A549 (cell line): ENCODE measurements around the gene MUC5AC.
"Not testable (repeated sequence)": the region's sequence is repeated elsewhere in the genome, so short reads cannot be mapped to it uniquely, and the experiment has no call there.

Source experiments
- HEYL ChIP-seq: fragments of 250-450 bp; sonication (Bioruptor Pico); IDR thresholded peaks from 2 replicates; pipeline ENCODE4 v1.8.0; 2021; ENCODE audit warnings: mild to moderate bottlenecking, moderate library complexity
- POLR2A ChIP-seq: IDR thresholded peaks from 2 replicates; pipeline ENCODE4 v1.6.1; 2012; ENCODE audit warnings: mild to moderate bottlenecking, low read length
- SREBF2 ChIP-seq: fragments of 450-650 bp; IDR thresholded peaks from 2 replicates; pipeline ENCODE4 v1.6.1; 2014; ENCODE audit warnings: mild to moderate bottlenecking, moderate library complexity
- ZNF302 ChIP-seq: fragments of 250-450 bp; sonication (Bioruptor Pico); IDR thresholded peaks from 2 replicates; pipeline ENCODE4 v1.9.0; 2021; ENCODE audit warnings: inconsistent platforms, mild to moderate bottlenecking, moderate library complexity
- TF ChIP-seq, protein P1 (sequence below): fragments of >200 bp; sonication (Bioruptor Twin); formaldehyde crosslinking; IDR thresholded peaks from 3 replicates; pipeline ENCODE4 v1.5.1; 2016
- TF ChIP-seq, protein P2 (sequence below): fragments of 250-450 bp; sonication (Bioruptor Pico); IDR thresholded peaks from 2 replicates; pipeline ENCODE4 v1.5.0; 2021; ENCODE audit warnings: mild to moderate bottlenecking, moderate library complexity, borderline replicate concordance

DNA sequence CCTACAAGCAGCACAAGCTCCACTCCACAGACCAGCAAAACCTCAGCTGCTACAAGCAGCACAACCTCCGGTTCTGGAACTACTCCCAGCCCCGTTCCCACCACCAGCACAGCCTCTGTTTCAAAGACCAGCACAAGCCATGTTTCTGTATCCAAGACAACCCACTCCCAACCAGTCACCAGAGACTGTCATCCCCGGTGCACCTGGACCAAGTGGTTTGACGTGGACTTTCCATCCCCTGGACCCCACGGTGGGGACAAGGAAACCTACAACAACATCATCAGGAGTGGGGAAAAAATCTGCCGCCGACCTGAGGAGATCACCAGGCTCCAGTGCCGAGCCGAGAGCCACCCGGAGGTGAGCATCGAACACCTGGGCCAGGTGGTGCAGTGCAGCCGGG, 32.1 kb downstream of the MUC5AC start:
- TF ChIP-seq SREBF2; POLR2A; ZNF302 (CRISPR knock-in tag); HEYL (CRISPR knock-in tag): not testable (repeated sequence)
- TF ChIP-seq, protein P1, sequence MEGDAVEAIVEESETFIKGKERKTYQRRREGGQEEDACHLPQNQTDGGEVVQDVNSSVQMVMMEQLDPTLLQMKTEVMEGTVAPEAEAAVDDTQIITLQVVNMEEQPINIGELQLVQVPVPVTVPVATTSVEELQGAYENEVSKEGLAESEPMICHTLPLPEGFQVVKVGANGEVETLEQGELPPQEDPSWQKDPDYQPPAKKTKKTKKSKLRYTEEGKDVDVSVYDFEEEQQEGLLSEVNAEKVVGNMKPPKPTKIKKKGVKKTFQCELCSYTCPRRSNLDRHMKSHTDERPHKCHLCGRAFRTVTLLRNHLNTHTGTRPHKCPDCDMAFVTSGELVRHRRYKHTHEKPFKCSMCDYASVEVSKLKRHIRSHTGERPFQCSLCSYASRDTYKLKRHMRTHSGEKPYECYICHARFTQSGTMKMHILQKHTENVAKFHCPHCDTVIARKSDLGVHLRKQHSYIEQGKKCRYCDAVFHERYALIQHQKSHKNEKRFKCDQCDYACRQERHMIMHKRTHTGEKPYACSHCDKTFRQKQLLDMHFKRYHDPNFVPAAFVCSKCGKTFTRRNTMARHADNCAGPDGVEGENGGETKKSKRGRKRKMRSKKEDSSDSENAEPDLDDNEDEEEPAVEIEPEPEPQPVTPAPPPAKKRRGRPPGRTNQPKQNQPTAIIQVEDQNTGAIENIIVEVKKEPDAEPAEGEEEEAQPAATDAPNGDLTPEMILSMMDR: not testable (repeated sequence)
- TF ChIP-seq, protein P2, sequence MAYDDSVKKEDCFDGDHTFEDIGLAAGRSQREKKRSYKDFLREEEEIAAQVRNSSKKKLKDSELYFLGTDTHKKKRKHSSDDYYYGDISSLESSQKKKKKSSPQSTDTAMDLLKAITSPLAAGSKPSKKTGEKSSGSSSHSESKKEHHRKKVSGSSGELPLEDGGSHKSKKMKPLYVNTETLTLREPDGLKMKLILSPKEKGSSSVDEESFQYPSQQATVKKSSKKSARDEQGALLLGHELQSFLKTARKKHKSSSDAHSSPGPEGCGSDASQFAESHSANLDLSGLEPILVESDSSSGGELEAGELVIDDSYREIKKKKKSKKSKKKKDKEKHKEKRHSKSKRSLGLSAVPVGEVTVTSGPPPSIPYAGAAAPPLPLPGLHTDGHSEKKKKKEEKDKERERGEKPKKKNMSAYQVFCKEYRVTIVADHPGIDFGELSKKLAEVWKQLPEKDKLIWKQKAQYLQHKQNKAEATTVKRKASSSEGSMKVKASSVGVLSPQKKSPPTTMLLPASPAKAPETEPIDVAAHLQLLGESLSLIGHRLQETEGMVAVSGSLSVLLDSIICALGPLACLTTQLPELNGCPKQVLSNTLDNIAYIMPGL: not testable (repeated sequence)
